H1 (cell line): ENCODE data around the gene VAV2. TPM values are rescaled to one million over a fixed set of nuclear protein-coding genes. Genes with fewer than 3 reads are reported as not detected.

Source experiments
- NRF1 ChIP-seq: IDR thresholded peaks from 2 replicates; pipeline ENCODE4 v1.6.1; 2011; ENCODE audit warnings: mild to moderate bottlenecking, low read depth, low read length, improper control_type of control experiment
- polyA plus RNA-seq, 7 experiments: library from polyadenylated mRNA; depleted of rRNA in 3 of 7; stranded (reverse) in 5 of 7; unstranded in 2 of 7; fragments of >200 nt in 5 of 7; fragments of 200-250 nt in 2 of 7; gene quantifications; 1 replicate in 5 of 7; 2 replicates in 1 of 7; 4 replicates in 1 of 7; pipeline versions ENCODE4 v1.2.1 to v1.2.3, GENCODE V29; 2011 to 2013; ENCODE audit warnings: missing spikeins in 2 of 7, mixed read lengths in 2 of 7
- total RNA-seq: library from RNA; stranded (reverse); fragmentation: NEBNext Ultra II Directional; extraction: Animal tissue kit (Norgen Biotek cat#: 25700); gene quantifications from 2 replicates; pipeline ENCODE4 v1.2.1, GENCODE V29; 2021

Gene VAV2
- total and polyA plus RNA-seq, 2 of the 8 experiments (the other 6 are each of a cell fraction or from before 2014, with no cell fraction given): 13.6 to 37.6 TPM

- TF ChIP-seq NRF1: no peak
- TF ChIP-seq, all 59 proteins: peak for 0
These were observed 203.9 kb downstream of the VAV2 start (continued) for GRCh38 chr9:133788045-133788818.
